ENCODE data around the gene KIF26B. TPM values are rescaled to one million over a fixed set of nuclear protein-coding genes. Genes with fewer than 3 reads are reported as not detected.

KIF26B gene
- total RNA-seq, 1 donor from 2014 or later: 0.32 TPM

DNA sequence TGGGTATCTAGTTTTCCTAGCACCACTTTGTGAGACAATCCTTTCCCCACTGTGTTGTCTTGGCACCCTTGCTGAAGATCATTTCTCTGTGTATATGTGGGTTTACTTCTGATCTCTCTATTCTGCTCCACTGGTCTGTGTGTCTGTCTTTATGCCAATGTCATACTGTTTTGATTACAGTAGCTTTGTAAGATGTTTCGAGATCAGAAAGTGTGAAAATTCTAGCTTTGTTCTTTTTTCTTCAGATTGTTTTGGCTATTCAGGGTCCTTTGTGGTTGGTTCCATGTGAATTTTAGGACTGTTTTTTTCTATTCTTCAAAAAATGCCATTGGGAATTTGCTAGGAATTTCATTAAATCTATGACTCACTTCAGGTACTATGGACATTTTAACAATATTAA, 116.2 kb downstream of the KIF26B start:
- DNase-seq (ENCODE audit: low spot score): no peak

DNA sequence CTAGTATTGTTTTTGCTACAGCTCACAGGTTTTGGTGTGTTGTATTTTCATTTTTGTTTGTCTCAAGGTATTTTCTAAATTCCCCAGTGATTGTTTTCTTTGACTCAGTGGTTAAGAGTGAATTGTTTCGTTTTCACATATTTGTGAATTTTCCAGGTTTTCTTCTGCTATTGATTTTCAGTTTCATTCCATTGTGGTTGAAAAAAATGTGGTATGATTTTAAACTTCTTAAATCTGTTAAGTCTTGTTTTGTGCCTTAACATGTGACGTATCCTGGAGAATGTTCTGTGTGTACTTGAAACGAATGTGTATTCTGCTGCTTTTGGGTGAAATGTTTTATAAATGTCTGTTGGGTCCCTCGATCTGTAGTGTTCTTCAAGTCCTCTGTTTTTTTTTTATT, 117.9 kb downstream of the KIF26B start:
- no peak for DNase-seq (ENCODE audit: low spot score)

DNA sequence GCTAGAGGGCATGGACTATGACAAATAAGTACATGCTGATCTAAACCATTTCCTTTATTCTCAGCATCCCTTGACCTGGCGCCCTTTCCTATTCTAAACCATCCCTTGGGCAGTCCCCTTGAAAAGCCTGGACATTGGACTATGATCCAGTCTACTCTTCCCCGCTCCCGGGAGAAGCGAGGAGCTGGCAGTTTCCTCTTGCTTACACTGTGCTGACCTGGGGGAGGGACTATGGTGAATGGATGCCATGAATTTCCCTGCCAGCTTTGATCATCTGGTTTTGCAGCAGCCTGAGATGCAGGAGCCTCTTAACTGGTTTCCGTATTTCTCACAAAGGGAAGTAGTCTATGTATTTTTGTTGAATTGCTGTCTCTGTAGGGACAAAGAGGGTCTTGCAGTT, 121.7 kb downstream of the KIF26B start:
- DNase-seq (ENCODE audit: low spot score): no peak

DNA sequence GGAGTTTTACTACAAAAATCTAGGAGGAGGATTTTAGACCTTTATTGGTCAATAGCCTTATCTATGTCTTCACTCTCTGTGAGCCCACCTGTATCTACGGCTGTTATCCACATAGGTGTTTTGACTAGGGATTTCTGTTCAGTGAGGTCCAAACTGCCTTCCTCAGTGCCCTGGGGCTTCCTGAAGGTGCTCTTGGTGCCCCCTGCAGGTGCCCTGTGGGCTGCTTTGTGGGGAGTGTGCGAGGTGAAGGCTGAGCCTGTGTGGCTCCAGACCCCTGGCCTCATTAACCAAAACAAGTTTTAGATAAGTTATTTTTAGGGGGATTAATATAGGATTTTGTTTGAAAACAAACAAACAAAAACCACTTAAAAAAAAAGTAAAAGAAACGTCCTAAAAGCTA, 122.5 kb downstream of the KIF26B start:
- DNase-seq (ENCODE audit: low spot score): no peak

DNA sequence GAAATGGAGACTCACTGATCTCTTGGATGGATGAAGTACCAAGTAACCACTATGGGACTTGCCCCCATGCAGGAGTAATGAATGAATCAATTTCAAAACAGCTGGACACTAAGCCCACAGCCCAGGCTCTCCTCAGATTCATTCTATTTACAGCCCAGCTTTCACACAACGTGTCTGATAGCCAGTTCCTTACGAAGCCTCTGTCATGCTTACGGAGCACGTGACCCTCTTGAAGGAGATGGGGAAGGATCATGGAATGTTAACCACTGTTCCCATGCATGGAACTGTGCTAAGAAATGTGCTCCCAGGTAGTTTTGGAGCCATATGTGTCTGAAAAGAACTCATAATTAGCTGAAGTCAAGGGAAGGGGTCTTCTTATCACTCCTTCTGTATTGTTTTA, 124.1 kb downstream of the KIF26B start:
- DNase-seq (ENCODE audit: low spot score): no peak

DNA sequence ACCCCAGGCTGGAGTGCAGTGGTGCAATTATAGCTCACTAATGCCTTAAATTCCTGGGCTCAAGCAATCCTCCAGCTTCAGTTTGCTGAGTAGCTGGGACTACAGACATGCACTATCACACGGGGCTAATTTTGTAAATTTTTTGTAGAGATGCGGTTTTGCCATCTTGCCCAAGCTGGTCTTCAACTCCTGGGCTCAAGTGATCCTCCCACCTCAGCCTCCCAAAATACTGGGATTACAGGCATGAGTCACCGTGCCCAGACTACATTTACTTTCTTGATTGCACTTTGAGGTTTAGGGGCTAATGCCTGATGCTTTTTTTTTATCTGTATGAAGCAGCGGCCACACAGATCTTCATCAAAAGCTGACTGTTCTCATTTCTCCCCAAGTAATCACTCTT, 124.6 kb downstream of the KIF26B start:
- DNase-seq (ENCODE audit: low spot score): no peak

DNA sequence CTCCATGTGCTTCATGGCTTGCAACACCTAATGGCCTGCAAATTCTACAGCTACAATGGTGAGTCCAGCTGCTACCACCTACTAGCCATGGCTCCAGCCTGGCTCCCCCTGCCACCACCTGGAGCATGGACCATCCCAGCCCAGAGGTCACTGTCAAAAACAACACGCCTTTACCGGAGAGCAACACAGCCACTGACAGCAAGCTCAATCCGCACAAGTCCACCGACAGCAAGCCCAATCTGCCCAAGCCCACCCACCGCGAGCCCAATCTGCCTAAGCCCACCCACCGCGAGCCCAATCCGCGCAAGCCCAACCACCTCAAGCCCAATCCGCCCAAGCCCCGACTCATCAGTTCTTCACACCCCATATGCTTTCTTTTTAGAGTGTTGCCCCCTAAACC, 128.2 kb downstream of the KIF26B start:
- no peak for DNase-seq (ENCODE audit: low spot score)

DNA sequence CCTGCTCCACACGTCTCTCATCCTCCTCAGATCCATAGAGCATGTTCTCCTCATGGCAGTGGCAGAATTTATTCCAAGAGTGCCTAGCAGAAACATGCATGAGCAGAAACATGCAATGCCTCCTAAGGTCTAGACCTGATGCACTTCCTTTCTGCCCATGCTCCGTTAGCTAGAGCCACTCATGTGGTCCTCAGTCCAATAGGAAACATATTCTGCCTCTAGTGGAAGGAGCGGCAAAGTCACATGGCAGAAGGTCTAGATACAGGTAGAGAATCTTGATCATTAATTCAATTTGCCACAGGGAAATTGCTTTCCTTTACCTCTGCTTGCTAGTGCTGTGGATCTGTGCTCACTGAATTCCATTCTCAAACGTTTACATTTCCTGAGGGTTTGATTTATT, 130.4 kb downstream of the KIF26B start:
- no peak for DNase-seq (ENCODE audit: low spot score)

DNA sequence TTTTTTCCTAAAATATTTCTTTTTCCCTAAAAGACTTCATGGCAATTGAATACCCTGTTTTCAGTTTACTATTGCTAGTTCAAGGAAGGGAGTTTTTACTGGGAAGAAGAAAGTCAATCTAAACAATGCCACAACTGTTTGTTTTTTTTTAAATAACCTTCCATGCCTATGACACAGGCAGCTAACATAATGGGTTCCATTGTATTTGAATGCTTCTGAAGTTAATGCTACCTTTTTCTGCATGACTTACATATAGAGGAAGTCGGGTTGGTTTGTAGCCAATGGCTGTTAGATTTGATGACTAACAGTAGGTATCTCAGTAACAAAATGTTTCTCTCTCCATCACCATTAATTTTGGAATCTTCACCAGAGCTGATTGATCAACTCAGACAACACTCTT, 134.0 kb downstream of the KIF26B start:
- no peak for DNase-seq (ENCODE audit: low spot score)

DNA sequence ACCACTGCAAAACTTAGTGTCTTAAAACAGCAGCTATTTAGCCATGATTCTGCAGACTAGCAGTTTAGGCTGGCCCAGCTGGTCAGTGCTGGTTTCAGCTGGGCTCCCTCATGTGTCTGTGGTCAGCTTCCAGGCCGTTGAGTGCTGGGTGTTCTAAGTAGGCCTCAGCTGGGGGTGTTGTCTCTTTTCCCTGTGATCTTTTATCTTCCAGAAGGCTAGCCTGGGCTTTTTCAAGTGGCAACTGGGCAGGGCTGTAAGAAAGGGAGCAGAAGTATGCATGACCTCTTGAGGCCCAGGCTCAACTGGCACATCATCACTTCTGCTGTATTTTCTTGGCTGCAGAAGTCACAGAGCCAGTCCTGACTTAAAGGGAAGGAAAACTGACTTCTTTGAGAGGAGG, 136.1 kb downstream of the KIF26B start:
- no peak for DNase-seq (ENCODE audit: low spot score)

DNA sequence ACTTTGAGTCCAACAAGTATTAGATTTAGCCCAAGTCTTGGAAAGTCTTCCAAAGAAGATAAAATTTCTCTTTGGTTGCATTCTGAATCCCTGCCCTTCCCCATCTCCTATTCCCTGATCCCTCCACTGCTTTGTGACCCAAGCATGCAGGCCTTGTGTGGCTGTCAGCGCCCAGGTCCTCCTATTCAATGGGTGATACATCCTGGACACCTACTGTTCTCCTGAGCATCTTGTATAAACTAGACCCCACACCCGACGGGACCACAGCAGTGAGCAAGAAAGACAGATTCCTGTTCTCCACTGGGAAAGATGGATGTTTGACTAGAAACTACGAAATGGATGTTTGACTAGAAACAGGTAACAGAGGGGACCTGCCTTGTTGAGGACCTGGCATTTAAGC, 136.6 kb downstream of the KIF26B start:
- DNase-seq (ENCODE audit: low spot score): no peak

DNA sequence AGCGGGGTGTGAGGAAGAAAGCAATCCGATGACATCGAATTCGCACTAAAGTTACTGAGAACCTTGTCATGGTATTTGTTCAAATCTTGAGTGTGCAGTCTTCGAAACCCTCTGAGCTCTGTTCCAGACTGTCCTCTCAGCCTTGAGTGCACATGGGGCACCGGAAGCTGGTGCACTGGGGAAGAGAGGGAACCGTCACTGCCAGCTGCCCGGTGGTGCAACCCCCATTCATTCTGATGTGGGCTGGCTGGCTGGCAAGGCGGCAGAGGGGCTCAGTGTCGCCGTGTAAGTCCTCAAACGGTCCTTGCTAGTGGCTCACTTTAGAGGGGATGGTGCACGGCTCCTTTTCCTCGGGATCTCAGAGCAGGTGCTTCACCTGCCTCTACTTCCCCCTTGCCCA, 137.4 kb downstream of the KIF26B start:
- DNase-seq (ENCODE audit: low spot score): no peak

DNA sequence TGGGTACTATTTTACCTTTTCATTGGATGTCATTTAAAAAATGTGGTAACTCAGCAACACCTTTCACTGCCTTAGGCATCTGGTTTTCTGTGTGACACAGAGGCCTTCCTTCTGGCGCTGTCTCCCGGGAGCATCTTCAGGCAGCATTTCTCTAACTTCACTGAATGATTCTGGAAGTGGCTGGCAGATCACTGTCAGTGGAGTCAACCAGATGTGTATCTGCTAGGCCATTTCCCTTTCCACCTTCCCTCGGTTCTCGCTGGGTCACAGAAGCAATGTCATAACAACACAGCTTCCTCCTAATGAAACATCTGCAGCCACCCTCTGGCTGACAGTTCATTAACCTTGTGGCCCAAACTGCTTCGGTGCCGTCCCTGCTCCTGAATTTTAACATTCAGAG, 137.8 kb downstream of the KIF26B start:
- DNase-seq (ENCODE audit: low spot score): no peak

DNA sequence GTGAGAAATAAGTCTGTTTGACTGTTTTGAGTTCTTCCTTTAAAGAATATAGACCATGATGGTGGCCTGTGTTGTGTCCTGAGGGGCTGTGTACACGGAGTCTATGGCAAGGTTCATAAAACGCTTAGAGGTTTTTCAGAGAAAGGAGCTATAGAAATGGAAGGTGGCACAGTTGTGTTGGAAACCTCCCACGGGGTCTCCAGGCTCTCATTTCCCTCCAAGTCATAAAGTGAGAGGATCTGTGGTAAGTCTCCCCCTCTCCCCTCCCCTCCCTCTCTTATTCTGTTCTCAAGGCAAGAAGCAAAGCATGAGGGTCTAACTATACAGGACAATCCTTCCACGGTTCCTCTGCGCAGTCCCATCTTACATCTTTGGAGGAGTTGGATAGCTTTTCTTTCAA, 139.2 kb downstream of the KIF26B start:
- no peak for DNase-seq (ENCODE audit: low spot score)

DNA sequence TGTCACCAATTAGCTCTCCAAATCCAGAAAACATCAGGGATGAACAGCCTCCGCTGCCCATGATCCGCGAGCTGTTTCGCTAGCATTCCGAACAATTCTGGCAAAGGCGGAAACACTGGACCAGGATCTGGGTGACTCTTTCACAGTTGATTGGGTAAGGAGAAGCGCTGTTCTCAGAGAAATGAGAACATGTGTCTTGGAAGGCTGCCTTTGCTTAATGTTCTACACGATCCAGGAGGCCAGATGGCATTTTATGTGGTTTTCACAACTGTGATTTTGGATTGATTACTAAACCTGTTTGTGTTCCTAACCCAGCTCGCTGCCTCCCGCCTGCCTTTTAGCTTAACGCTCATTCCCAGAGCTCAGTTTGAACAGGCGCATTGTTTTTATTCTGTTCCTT, 144.0 kb downstream of the KIF26B start:
- no peak for DNase-seq (ENCODE audit: low spot score)

DNA sequence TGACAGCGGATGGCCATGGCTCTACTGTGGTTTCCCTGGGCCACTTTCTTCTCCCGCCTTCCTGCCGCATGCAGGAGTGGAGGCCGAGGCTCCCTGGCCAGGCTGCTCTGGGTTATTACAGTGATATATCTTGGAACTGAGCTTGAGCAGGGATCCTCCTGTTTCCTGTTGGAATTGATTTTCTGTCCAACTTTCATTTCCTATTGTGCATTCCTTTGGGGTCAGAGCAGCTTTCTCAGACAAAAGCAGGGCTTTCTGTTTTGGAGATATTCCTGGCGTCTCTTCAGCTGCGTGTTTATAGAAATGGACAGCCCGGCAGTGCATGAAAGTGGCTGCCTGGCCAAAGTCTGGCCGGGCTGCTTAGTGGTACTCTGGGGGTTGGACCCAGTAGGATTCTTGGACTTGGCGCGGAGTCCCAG, 146.4 kb downstream of the KIF26B start:
- no peak for DNase-seq (ENCODE audit: low spot score)

DNA sequence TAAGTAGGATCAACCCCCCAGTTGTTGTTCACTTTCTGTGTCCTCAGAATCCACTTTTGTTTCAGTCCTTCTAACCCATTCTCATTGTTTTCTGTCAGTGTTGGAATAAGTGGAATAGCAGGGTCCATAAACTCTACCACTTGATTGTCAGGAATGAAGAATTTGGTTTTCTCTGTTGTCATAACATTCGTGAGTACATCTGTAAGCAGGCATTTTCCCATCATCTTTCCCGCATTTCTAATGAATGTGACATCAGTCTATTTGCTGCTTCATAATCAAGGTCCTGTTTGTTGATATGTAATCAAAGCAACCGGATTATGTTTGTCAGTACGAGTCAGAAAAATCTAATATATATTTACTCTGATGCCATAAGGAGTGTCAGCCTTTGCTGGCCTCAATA, 147.1 kb downstream of the KIF26B start:
- DNase-seq (ENCODE audit: low spot score): no peak

DNA sequence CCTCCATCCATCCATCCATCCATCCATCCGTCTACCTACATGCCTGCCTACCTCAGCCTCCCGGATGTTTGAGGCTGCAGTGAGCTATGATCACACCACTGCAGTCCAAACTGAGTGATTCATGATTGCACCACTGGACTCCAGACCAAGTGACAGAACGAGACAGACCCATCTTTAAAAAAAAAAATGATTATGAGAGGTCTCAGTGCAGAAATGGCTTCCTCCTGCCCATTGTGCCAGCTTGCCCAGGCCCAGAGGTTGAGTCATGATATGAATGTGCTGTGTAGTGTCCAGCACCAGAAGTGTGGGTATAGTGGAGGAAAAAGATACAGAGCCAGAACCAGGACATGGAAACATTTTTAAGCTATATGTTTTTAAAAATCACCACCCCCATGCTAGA, 149.9 kb downstream of the KIF26B start:
- DNase-seq (ENCODE audit: low spot score): no peak

DNA sequence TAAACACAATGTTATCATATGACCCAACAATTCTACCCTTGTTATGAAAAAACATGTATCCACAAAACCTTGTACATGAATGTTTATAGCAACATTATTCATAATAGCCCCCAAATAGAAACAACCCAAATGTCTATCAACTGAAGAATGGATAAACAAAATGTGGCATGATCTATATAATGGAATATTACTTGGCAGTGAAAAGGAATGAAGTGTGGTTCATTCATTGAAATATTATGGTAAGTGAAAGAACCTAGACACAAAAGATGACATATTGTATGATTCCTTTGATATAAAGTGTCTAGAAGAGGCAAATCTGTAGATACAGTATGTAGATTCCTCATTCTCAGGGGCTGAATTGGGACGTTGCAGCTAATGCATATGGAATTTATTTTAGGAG, 151.2 kb downstream of the KIF26B start:
- DNase-seq (ENCODE audit: low spot score): no peak

DNA sequence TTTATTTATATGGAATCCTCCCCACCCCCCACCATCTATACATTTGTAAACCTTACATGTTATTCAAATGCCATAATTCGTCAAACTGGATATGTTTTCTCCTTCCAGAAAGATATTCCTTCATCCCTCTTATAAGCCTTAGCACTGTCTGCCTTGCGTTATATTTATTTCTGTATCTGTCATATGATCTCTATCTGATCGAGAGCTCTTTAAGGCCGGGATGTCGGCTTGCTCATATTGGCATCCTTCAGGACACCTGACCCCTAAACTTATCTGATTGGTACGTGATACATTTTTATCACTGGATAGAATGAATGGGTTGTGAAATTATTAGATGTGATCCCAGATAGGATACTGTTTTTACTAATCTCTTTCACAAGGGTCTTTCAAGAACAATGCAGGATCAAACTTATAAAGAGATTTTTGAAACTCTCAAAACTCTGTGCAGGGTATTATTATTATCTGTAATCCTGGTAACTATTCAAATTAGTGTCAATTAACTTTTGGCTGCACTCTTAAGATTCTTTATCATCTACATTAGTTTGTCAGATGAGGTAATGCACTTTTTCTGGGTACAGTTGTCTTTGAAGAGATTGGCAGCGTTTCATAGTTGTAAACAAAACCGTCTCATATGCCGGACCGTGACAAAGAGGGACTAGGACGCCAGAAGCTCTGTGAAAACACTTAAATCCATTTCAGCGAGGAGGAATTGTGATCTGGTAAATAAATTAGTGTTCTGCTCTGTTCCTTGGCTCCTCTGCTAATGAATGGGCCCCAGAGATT, 152.0 kb downstream of the KIF26B start:
- no peak for DNase-seq (ENCODE audit: low spot score)

DNA sequence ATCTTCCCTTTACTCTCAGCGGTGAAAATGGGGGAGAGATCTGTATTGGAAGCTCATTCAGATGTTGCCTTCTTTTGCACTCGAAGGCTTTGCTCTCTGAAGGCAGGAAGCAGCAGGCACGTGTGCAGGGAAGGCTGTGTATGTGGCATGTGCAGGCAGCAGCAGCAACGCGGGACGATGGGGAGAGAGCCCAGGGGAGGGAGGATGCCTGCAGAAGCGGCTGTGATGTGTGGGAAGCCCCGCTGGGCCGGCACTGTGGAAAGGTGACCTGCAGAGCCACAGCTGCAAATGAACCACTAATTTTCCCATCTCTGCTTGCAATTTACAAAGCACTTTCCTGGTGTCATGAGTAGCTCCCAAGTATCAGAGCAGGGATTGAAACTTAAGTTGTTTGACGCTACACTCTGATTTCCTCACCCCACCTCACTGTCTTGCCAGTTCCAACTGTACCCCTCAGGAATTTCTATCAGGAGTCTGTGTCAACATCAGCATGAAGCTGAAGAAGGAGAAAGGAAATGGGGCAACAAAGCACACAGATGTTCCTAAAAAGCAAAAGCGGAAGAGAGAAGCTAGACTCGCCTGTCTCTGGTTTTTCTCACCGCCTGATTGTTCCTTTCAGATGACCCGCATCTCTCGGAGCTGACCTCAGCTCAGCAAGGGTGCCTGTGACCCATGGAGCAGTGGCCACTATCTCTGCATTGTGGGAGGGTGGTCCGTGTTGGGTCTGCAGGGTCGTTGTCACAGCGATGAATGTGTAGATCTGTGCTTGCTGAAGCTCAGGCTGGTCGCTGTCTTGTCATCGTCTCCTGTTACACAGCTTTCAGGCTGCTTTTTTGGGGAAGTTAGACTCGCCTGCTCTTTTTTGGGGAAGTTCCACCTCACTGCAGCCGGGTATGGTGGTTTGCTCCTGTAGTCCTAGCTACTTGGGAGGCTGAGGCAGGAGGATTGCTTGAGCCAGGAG, 156.1 kb downstream of the KIF26B start:
- DNase-seq (ENCODE audit: low spot score): no peak

DNA sequence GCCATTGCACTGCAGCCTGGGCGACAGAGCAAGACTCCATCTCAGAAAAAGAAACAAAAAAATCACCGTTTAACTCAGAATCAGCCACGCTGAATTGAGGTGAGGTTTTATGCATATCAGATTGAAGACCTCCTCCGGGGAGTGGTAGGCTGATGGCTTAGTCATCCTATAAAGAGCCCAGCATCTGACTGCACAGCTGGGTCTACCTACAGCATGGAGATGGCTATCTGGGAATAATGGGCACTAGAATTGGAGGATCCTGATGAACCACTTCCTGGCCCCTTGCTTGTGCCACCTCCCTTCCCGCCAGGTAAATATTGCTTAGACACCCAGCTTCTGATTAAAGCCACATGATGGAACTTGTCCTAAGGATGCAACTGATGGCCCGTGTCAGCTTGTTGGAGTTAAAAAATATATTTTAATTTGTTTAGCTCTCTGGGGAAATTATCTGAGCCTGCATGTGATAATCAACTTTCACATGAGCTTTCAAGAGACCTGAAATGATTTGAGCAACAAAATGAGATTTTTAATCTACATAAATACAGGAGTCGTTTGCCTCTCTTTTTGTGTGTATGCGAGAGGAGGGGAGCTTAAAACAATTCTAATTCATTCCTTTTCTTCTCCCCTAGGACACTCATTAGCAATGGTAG, 157.2 kb downstream of the KIF26B start:
- DNase-seq (ENCODE audit: low spot score): no peak
